HG02840 (cell line): ENCODE data around the gene DLG5.

ENCODE experiments used
- ATAC-seq: cut with Tn5 transposase; IDR thresholded peaks from one replicate; pipeline ENCODE4 v1.9.1; 2021; ENCODE audit warnings: mild to moderate bottlenecking, moderate library complexity, moderate number of reproducible peaks; ENCODE audit not compliant: unreplicated experiment, low FRiP score

The DLG5 gene

DNA sequence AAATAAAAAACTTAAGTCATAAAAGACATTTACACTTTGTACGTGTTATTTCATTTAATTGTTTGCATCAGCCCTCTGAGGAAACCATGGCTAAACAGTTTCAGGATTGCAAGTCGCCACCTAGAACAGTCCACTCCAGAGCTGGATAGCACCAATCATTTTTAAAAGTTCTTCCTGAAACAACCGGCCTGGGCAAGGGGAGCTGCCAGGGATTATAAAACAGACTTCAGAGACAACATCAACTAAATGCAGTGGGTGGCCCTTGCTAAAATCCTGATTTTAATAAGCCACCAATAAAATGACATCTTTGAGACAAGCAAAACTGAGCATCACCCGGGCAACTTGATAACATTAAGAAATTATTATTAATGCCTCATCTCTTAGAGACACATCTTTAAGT, 13.5 kb downstream of the DLG5 start:
- ATAC-seq = no peak

DNA sequence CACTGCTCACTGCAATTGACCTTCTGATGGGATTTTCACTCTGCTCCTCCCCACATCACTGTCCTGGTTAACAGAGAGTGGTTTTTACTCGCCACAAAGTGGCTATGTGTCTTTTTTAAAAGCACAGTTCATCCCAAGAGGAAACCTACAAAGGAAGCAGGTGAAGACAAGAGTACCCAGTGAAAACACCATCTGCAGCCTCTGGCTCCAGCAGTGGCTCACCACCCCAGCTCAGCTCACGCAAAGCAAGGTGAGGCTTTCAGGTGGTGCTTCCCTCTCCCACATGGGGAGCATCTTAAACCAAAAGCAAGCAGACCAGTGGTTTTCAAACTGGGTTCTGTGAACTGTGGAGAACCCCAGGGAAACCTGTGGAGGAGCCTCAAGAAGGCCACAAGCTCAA, 14.0 kb downstream of the DLG5 start:
- no peak for ATAC-seq

DNA sequence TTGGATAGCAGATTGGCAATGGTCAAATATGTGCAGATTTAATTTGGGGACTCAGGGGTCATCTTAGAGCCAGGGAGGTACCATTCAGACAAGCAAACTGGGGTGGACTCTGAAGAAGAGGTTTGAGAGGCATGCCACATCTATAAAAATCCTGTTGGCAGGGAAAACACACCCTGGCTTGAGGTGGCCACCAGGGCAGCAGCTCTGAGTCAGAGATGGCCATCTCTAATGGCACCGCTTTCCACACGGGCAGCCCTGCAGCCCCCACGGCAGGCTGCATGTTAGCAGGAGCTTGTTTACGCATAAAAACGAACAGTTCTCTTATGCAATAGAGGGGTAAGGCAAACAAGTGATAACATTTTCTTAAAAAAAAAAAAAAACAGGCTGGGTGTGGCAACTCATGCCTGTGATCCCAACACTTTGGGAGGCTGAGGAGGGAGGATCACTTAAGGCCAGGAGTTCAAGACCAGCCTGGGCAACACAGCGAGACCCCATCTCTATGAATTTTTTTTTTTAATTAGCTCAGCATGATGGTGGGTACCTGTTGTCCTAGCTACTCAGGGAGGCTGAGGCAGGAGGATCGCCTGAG, 14.9 kb downstream of the DLG5 start:
- ATAC-seq = no peak

DNA sequence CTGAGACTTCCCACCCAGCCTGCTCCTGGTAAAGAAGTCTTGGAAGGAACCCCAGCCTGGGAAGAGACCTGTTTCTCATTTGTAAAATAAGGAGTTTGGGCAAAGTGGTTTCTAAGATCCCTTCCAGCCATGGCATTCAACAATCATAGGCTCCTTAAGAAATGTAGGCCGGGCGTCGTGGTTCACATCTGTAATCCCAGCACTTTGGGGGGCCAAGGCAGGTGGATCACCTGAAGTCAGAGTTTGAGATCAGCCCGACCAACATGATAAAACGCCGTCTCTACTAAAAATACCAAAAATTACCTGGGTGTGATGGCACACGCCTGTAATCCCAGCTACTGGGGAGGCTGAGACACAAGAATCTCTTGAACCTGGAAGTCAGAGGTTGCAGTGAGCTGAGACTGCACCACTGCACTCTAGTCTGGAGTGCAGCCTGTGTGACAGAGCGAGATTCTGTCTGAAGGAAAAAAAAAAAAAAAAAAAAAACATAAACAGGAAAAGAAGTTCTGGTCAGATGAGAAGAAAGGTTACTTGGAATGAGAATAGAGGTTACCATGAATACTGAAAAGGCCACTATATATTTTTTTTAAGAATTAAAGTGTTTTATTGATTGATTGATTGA, 15.9 kb downstream of the DLG5 start:
- no peak for ATAC-seq

DNA sequence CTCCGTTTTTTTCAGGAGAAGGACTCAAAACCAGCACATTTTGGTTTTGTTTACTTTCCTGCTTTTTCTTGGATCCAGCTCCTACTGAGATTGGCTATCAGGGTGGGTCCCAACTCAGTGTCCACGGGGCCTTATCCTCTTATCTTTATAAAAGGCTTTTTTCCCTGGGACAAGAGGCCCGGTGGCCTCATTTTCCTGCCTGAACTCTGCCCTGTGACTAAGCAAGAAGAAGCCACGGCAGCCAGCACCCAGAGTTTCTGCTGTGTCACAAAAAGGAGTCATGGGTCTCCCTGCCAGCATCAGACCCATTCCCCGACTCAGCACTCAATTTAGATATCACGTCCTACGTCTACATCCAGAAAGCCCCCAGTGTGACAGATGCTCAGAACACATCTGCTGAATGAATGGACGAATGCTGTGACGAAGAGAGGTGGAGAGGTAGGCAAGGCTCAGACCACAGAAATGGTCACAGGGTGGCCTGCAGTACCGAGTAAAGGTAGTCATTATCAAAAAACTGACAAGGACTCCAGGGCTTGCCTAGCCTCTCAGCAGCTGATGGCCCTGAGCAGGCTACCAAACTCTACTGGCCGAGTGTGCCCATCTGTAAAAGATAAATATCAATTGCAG, 16.7 kb downstream of the DLG5 start:
- ATAC-seq = no peak

DNA sequence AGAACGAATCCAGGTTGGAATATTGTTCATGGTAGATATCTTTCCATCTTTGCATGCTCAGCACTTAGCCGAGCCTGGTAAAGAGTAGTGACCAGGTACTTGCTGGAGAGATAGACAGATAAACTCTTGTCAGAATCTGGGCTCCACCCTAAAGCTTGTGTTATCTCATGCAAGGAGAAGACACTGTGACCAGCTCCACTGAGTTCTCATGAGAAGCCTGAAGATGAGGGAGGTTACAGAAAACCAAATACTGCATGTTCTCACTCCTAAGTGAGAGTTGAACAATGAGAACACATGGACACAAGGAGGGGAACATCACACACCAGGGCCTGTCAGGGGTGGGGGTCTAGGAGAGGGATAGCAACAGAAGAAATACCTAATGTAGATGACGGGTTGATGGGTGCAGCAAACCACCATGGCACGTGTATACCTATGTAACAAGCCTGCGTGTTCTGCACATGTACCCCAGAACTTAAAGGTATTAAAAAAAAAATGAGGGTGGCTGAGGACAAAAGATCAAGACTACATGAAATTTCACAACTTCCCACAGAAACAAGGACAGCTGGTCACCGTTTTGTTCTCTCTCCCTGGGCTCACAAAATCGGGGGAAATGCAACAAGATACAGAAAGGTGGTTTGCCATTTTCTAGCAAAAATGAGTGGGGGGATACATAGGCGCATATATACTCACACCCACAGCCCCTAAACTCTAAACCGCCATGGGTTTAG, 17.4 kb downstream of the DLG5 start:
- ATAC-seq = no peak

DNA sequence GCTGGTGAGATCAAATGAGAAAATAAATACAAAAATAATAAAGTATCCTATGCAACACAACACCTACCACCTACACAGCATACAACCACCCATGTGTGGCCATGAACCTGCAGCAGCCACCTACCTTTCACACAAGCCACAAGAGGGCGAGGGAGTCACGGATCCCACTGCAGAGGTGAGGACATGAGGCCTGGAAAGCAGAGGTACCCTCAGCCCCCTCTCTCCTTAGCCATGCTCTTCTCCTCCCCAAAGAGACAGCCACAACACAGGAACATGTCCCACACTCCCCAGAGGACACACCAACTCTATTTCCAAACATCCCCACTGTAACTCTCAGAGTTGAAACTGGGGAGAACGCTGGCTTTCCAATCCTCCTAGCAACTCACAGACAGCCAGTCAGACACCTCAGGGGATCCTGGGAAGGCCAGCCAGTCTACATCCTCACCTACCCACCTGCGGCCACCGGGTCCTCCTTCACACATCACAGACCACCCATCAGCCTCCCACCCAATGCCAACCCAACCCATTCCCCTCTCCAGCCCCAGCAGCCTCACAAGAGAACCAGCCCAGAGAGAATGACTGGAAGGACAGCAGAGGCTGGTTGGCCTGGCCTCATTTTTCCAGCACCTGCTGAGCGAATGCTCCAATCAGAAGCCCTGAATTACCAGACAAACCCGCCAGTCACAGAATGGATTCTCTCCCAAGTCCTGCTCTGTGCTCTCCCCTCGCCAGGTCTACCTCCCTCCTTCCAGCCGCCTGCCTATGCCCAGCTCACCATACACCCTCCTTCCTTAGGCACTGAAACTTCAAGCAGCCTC, 18.4 kb downstream of the DLG5 start:
- ATAC-seq = no peak

DNA sequence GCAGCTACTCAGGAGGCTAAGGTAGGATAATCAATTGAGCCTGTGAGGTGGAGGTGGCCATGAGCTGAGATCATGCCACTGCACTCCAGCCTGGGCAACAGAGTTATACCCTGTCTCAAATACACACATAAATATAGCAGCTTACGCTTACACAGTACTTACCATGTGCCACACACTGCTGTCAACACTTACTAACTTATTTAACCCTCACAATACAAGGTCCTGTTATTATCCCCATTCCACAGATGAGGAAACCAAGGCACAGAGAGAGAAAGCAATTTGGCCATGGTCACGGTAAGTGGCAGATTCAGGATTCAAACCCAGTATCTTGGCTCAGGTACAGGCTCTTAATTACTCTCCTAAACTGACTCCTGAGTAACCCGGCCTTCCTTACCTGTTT, 19.1 kb downstream of the DLG5 start:
- no peak for ATAC-seq

DNA sequence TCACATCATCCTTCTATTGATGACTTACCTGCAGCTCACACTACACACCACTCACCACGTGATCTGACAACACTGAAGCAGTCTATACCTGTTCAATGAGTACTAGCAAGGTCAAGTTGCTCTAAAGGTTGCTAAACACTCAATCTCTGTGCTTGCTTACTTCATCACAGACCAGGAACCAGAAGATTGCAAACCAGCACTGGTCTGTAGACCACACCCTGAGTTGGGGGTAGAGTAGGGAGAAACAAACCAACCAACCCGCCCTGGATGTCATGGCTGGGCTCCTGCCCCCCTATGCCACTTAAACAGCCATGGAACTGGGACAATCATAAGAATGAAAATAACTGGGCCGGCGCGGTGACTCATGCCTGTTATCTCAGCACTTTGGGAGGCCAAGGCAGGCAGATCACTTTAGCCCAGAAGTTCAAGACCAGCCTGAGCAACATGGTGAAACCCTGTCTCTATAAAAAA, 19.6 kb downstream of the DLG5 start:
- no peak for ATAC-seq

DNA sequence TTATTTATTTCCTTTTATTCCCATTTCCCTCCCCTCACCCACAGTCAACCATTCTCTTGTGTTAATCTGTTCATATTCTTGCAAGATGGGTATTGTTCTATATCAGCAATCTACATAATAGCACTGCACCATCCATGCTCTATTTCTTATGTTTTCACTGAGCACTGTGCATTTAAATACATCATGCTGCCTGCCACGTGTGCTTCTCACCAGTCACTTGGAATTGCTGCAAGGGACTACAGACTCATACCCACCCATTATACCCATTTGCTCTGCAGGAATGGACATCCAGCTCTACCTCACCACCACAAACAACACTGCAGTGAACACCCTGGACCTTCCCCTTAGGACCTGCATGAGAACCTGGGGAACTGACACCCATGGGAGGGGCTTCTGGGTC, 20.8 kb downstream of the DLG5 start:
- ATAC-seq = no peak

DNA sequence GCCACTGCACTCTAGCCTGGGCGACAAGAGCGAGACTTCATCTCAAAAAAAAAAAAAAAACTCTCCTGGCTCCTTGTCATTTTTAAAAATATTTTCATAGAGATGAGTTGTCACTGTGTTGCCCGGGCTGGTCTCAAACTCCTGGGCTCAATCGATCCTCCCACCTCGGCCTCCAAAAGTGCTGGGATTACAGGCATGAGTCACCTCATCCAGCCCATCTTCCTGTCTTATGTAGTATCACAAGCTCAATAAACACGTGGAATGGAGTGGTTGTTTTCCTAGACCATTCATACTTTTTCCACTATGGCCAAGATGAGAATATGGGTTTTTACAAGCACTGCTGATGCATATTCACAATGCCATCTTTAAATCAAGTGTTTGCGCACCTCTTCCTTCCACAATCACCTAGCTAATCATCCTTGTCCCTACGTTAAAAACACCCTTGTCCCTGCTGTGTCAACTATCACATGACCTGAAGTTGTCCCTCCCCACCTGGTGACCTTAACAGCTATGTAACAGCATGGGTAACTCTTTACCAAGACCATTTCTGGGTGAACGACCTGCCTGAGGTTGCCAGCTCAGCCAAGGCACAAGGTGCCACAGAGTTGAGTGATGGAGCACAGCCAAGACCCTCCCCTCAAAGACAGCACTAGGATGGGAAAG, 21.3 kb downstream of the DLG5 start:
- no peak for ATAC-seq

DNA sequence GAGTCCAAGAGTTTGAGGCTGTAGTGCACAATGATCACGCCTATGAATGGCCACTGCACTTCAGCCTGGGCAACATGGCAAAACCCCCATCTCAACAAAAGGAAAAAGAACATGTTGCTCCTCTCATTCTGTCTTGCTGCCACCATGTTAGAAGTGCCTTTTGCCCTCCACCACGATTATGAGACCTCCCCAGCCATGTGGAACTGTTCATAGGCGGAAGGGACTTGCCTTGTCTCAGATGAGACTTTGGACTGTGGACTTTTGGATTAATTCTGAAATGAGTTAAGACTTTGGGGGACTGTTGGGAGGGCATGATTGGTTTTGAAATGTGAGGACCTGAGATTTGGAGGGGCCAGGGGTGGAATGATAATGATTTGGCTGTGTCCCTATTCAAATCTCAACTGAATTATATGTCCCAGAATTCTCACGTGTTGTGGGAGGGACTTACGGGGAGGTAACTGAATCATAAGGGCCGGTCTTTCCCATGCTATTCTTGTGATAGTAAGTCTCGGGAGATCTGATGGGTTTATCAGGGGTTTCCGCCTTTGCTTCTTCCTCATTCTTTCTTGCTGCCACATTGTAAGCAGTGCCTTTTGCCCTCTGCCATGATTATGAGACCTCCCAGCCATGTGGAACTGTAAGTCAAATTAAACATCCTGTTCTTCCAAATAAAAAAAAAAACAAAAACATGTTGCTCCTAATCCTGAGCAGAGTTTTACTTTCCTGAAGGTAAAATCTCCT, 22.3 kb downstream of the DLG5 start:
- no peak for ATAC-seq

DNA sequence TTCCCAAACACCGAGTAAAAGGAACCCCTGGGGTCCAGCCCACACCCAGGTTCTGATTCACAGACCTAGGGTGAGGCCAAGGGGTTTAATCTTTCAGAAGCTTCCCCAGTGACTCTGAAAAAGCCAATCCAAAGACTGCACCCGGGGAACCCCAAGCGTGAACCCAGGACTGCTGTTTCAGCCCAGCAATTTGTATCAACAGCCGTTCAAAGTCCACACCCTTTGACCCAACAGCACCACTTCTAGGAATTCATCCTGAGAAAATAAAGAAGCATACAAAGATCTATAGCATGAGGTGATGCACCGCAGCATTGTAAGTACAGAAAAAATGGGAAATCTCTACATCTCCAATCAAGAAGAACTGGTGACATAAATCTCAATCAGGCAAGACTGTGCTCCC, 24.4 kb downstream of the DLG5 start:
- ATAC-seq = no peak

DNA sequence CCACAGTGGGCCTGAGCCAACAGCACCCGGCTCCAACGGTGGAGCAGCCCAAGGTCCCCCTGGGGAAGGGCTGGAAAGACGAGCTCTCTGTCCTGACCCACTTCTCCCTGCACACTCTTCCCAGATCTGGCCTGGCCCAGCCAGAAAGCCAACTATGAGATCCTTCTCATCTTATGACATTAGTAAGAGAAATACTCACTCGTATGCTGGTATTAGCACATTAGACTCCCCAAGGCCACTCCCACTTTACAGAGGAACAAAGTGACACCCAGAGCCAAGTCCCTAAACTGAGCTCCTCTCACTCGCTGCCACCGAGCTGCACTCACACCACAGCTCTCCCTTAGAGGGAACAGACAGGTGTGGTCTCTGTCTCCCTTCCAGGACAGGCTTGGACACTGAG, 24.8 kb downstream of the DLG5 start:
- ATAC-seq = no peak

DNA sequence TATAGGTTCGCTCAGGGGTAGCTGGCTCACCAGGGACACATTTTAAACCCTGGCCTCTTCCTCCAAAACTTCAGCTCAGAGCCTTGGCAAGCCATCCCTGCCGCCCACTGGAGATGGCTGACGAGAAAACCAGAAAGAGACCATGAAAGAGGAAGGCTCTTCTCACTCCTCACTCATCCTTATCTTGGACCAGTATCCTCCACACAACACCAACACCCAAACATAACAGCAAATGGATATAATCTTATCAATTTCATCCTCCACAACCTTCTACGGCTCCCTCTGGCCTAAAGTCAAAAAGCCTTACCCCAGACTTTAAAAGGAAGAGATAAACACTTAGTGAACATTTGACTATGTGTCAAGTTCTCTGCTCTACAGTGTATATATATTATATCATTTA, 26.9 kb downstream of the DLG5 start:
- no peak for ATAC-seq

DNA sequence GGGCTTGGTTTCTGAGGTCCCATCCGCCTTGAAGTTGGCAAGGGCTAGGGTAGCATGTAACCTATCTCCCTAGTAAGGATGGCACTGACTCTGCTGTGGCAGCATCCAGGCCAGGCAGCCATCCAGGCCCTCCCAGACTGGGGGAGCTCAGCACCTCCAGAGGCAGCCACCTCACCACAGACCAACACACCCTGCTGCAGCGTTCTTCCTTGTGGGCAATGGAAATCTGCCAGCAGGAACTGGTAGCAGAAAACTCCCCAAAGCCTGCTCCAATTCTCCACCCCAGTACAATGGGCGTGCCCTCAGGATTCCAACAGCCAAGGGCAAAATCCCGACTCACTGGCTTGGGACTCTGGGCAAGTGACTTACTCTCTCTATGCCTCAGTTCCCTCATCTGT, 27.5 kb downstream of the DLG5 start:
- no peak for ATAC-seq

DNA sequence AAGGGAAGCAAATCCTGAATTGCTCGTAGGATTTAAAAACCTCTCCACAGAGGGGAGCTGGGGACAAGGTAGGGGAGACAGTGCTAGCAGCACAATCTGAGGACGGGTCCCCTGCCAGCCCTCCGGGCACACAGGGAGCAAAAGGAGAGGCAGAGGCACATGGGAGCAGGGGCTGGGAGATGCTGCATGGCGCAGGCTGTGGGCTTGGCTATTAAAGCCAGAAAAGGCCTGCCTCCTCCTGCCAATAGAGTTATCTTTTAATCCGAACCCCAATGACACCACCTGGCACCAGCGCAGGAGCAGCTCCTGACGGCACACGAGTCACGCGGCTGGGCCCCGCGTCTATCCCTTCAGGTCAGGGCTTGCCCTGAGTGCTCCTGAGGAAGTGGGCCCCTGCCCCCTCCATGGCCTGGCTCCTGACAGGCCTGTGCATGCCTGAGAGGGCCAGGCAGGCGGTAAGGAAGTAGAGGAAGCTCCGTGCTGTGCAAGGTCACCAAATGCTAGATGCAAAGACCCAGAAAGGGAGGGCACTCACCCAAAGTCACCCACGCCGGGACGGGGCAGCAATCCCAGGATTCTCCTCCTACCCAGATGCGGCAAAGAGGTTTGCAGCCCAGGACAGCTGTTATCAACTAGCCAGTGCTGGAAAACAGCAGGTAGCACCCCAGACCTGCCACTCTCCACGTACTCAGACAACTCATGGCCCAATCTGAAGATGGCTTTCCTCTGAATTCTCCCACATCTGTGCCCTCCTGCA, 28.1 kb downstream of the DLG5 start:
- ATAC-seq = no peak

DNA sequence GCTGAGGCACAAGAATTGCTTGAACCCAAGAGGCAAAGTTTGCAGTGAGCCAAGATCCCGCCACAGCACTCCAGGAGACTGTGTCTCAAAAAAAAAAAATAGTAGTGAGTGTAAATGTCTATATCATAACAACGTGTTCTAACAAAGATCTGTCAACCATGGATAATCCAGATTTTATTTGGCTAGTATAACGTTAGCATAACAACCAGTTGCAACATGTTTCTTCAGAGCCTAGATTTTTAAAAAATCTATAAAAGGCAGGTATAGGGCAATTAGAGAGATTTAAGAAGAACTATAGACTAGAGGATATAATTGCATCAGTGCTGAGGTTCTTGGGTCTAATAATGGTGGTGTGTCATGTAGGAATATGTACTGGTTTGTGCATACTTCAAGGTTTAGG, 30.5 kb downstream of the DLG5 start:
- no peak for ATAC-seq

DNA sequence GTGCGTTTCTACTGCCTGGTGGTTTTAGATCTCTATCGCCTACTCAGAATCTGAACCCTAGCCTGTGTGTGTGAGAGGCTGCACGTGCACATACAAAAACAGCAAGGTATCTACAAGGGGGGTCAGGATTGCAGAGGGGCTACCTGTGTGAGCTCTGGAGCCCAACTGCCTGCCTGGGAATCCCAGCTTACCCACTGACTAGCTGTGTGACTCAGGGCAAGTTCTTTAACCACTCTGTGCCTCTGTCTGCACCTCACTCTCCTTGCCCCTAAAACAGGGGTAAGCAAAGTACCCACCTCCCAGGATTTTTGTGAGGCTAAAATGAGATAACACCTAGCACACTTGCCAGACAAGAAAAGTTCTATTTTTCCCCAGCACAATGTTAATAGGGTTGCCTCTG, 32.5 kb downstream of the DLG5 start:
- ATAC-seq = no peak
